Measurements from ENCODE around the gene CNTN6. TPM values are rescaled to one million over a fixed set of nuclear protein-coding genes. Genes with fewer than 3 reads are reported as not detected.
"Not testable (repeated sequence)": the region's sequence is repeated elsewhere in the genome, so short reads cannot be mapped to it uniquely, and the experiment has no call there.

The CNTN6 gene
- total and polyA plus RNA-seq, 12 donors: 0.01 to 0.22 (median 0.11) TPM; not detected in 9

DNA sequence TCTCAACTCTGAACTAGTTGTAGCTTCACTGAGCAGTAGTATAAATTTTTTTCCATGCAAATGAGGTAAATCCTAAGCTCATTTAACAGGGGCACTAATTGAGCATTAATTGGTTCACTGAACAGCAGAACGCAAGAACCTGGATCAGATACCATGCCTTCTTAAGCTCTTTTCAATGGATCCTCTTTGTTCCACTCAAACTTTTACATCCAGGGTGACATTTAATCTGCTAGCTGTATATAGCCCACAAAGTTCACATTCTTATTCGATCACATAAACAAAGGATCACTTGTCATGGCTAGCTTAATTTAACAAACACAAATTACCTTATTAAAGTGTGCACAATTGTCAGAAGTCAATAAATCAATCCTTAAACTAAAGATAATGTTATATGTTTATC is 281.6 kb downstream of the CNTN6 start:
- H3K27me3 ChIP-seq: no peaks in the 10 kb centered on the region
- TF ChIP-seq CTCF (IDR thresholded peaks at IDR 0.05): no peak
- 71 to 78% methylated on average over 2 of the region's 2 CpGs for WGBS, 2 donors
- no peak overlapping the region for H3K4me3 ChIP-seq
- H3K4me1 ChIP-seq: no peaks in the 10 kb centered on the region
- no peaks in the 10 kb centered on the region for H3K36me3 ChIP-seq
- H3K9me3 ChIP-seq: peaks cover 0 to 5% (median 0%) of the 10 kb centered on the region in 11 donors
- ATAC-seq (no peak), DNase-seq (no peak)
- intact Hi-C loops (cut with DNase I): no loop called here
- H3K27ac ChIP-seq: no peak overlapping the region

GRCh38 chr3:1375145-1375544 is 282.3 kb downstream of the CNTN6 start:
- Histone ChIP-seq H3K36me3 (no peaks in the 10 kb centered on the region), H3K27ac (no peak overlapping the region), H3K9me3 (peaks cover 0 to 5% (median 0%) of the 10 kb centered on the region in 11 donors), H3K27me3 (no peaks in the 10 kb centered on the region), H3K4me3 (no peak overlapping the region), H3K4me1 (no peaks in the 10 kb centered on the region)
- intact Hi-C loops (cut with DNase I): no loop called here
- DNase-seq (no peak), ATAC-seq (no peak)
- no peak for TF ChIP-seq CTCF (IDR thresholded peaks at IDR 0.05)
- 75 to 76% methylated on average over 1 of the region's 1 CpG for WGBS, 2 donors

DNA sequence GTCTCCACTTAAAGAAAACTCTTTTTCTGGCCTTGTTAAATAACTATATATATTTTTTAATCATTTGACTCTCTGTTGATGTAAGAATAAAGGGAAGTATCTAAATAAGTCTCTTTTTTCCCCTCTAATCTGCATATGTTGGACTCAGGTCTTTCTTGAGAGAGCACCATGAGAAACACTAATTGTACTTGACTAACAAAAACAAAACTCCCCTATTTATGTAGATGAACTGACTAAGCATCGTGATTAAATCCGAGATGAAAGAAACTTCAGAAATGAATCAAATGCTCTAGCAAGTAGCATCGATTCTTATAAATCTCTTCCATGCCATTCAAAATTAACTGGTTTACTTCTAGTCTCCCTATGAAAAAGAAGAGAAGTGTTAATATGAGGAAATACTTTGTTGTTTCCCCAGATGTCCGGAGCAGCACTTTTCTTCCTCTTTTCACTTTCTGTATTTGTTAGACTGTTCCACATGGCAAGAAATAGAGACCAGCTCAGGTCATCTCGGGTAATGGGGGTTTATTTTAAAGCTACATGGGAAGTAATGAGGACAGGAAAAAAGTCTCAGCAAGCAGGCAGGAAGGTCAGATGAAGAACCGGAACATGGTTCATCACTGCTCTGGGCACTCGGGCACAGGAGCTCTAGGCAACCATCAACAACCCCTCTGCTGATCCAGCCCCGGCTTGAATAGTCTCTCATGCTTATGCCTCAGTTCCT is 288.3 kb downstream of the CNTN6 start:
- 77 to 84% methylated on average over 8 of the region's 8 CpGs for WGBS, 2 donors
- ATAC-seq (peak in 4 of 8 donors; percentile 31 to 71 (median 52)), DNase-seq (peak in 1 of 2 donors; percentile 3)
- H3K4me3 ChIP-seq: no peak overlapping the region
- H3K4me1 ChIP-seq: no peaks in the 10 kb centered on the region
- intact Hi-C loops (cut with DNase I): no loop called here
- H3K27me3 ChIP-seq: no peaks in the 10 kb centered on the region
- no peak overlapping the region for H3K27ac ChIP-seq
- no peaks in the 10 kb centered on the region for H3K36me3 ChIP-seq
- H3K9me3 ChIP-seq: no peaks in the 10 kb centered on the region
- no peak for TF ChIP-seq CTCF (IDR thresholded peaks at IDR 0.05)

GRCh38 chr3:1381647-1382036 is 288.8 kb downstream of the CNTN6 start:
- Histone ChIP-seq H3K4me1 (no peaks in the 10 kb centered on the region), H3K9me3 (no peaks in the 10 kb centered on the region), H3K4me3 (no peak overlapping the region), H3K36me3 (no peaks in the 10 kb centered on the region), H3K27me3 (no peaks in the 10 kb centered on the region), H3K27ac (no peak overlapping the region)
- no peak for TF ChIP-seq CTCF (IDR thresholded peaks at IDR 0.05)
- intact Hi-C loops (cut with DNase I): no loop called here
- DNase-seq (no peak), ATAC-seq (no peak)
- 75% methylated on average over 5 of the region's 5 CpGs for WGBS, 2 donors

DNA sequence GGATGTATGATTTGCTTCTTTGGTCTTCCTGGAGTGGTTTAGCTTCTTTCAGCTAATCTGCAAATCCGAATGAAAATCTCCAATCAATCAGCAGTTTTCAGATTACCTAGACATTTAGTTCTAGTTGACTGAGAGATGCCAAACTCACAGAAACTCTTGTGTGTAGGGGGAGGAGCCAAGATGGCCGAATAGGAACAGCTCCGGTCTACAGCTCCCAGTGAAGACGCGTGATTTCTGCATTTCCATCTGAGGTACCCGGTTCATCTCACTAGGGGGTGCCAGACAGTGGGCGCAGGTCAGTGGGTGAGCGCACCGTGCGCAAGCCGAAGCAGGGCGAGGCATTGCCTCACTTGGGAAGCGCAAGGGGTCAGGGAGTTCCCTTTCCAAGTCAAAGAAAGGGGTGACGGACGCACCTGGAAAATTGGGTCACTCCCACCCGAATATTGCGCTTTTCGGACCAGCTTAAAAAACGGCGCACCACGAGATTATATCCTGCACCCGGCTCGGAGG is 294.6 kb downstream of the CNTN6 start:
- H3K27me3 ChIP-seq; ATAC-seq; H3K4me1 ChIP-seq; H3K4me3 ChIP-seq; DNase-seq; intact Hi-C loops (cut with DNase I); H3K9me3 ChIP-seq; H3K36me3 ChIP-seq; H3K27ac ChIP-seq: not testable (repeated sequence)
- 87 to 97% methylated on average over 19 to 21 of the region's 23 CpGs for WGBS, 2 donors

Measured in heart right ventricle (tissue), 16 donors.